ENCODE measurements around the gene CD47. TPM values are rescaled to one million over a fixed set of nuclear protein-coding genes. Genes with fewer than 3 reads are reported as not detected.

The CD47 gene
- total RNA-seq, 1 donor from 2014 or later, result 34.4 TPM

GRCh38 chr3:108086653-108087052, 4.2 kb downstream of the CD47 start:
- H3K27me3 Mint-ChIP-seq (ENCODE audit: low read depth, unreplicated experiment), result peaks cover 1% of the 10 kb centered on the region
- Histone ChIP-seq H3K9me3 (ENCODE audit: insufficient read depth, low read depth, low read length) (no peaks in the 10 kb centered on the region), H3K4me1 (ENCODE audit: insufficient read depth, low read length) (peaks cover 13% of the 10 kb centered on the region), H3K27ac (ENCODE audit: low read depth, low read length) (no peak overlapping the region), H3K4me2 (ENCODE audit: low read length) (no peak overlapping the region), H3K4me3 (ENCODE audit: insufficient read depth, low read depth, low read length) (no peak overlapping the region), H3K9ac (ENCODE audit: low read length) (no peak overlapping the region), H3K79me2 (ENCODE audit: insufficient read depth, low read length) (peaks cover 55% of the 10 kb centered on the region), H2AFZ (ENCODE audit: low read depth, low read length) (no peak overlapping the region), H3K36me3 (ENCODE audit: insufficient read depth, low read length) (peaks cover 3% of the 10 kb centered on the region), H4K20me1 (ENCODE audit: insufficient read depth, low read length) (peaks cover 12% of the 10 kb centered on the region), H3K27me3 (ENCODE audit: insufficient read depth, low read length) (no peaks in the 10 kb centered on the region)
- no peaks in the 10 kb centered on the region for H3K9me3 Mint-ChIP-seq (ENCODE audit: unreplicated experiment)
- FAIRE-seq (no peak), DNase-seq (ENCODE audit: low read depth) (no peak)
- no peaks in the 10 kb centered on the region for H3K36me3 Mint-ChIP-seq (ENCODE audit: low read depth, unreplicated experiment)
- H3K27ac Mint-ChIP-seq (ENCODE audit: unreplicated experiment), result no peak overlapping the region
- no peak for TF ChIP-seq EZH2 (IDR thresholded peaks at IDR 0.05; ENCODE audit: insufficient read depth, low read length)
- no peak for TF ChIP-seq CTCF (IDR thresholded peaks at IDR 0.05; ENCODE audit: insufficient read depth, low read depth, low read length)
- H3K4me3 Mint-ChIP-seq (ENCODE audit: unreplicated experiment), result no peak overlapping the region
- H3K4me1 Mint-ChIP-seq (ENCODE audit: low read depth, unreplicated experiment), result peaks cover 2% of the 10 kb centered on the region

- no peaks in the 10 kb centered on the region for H3K36me3 Mint-ChIP-seq (ENCODE audit: low read depth, unreplicated experiment)
- H3K4me1 ChIP-seq (ENCODE audit: insufficient read depth, low read length), result peaks cover 9% of the 10 kb centered on the region
- peaks cover 2% of the 10 kb centered on the region for H3K4me1 Mint-ChIP-seq (ENCODE audit: low read depth, unreplicated experiment)
- H4K20me1 ChIP-seq (ENCODE audit: insufficient read depth, low read length), result peaks cover 12% of the 10 kb centered on the region
- H3K27ac ChIP-seq (ENCODE audit: low read depth, low read length), result no peak overlapping the region
- H3K27ac Mint-ChIP-seq (ENCODE audit: unreplicated experiment), result no peak overlapping the region
- DNase-seq (ENCODE audit: low read depth), result peak; percentile 14
- no peak for FAIRE-seq
- H3K4me3 ChIP-seq (ENCODE audit: insufficient read depth, low read depth, low read length), result no peak overlapping the region
- no peaks in the 10 kb centered on the region for H3K27me3 ChIP-seq (ENCODE audit: insufficient read depth, low read length)
- no peak overlapping the region for H2AFZ ChIP-seq (ENCODE audit: low read depth, low read length)
- H3K4me2 ChIP-seq (ENCODE audit: low read length), result no peak overlapping the region
- peaks cover 55% of the 10 kb centered on the region for H3K79me2 ChIP-seq (ENCODE audit: insufficient read depth, low read length)
- no peaks in the 10 kb centered on the region for H3K9me3 ChIP-seq (ENCODE audit: insufficient read depth, low read depth, low read length)
- no peaks in the 10 kb centered on the region for H3K27me3 Mint-ChIP-seq (ENCODE audit: low read depth, unreplicated experiment)
- H3K9ac ChIP-seq (ENCODE audit: low read length), result no peak overlapping the region
- H3K4me3 Mint-ChIP-seq (ENCODE audit: unreplicated experiment), result no peak overlapping the region
- H3K9me3 Mint-ChIP-seq (ENCODE audit: unreplicated experiment), result no peaks in the 10 kb centered on the region
- peaks cover 3% of the 10 kb centered on the region for H3K36me3 ChIP-seq (ENCODE audit: insufficient read depth, low read length)
- no peak for TF ChIP-seq EZH2 (IDR thresholded peaks at IDR 0.05; ENCODE audit: insufficient read depth, low read length)
- no peak for TF ChIP-seq CTCF (IDR thresholded peaks at IDR 0.05; ENCODE audit: insufficient read depth, low read depth, low read length)
Measured at GRCh38 chr3:108085810-108086350, 5.0 kb downstream of the CD47 start.

GRCh38 chr3:108085370-108085769, 5.5 kb downstream of the CD47 start:
- Histone ChIP-seq H3K9ac (ENCODE audit: low read length) (no peak overlapping the region), H3K36me3 (ENCODE audit: insufficient read depth, low read length) (peaks cover 3% of the 10 kb centered on the region), H3K79me2 (ENCODE audit: insufficient read depth, low read length) (peaks cover 52% of the 10 kb centered on the region), H2AFZ (ENCODE audit: low read depth, low read length) (no peak overlapping the region), H3K4me2 (ENCODE audit: low read length) (no peak overlapping the region), H3K9me3 (ENCODE audit: insufficient read depth, low read depth, low read length) (no peaks in the 10 kb centered on the region), H3K4me3 (ENCODE audit: insufficient read depth, low read depth, low read length) (no peak overlapping the region), H3K27me3 (ENCODE audit: insufficient read depth, low read length) (no peaks in the 10 kb centered on the region), H3K27ac (ENCODE audit: low read depth, low read length) (no peak overlapping the region), H4K20me1 (ENCODE audit: insufficient read depth, low read length) (peaks cover 12% of the 10 kb centered on the region), H3K4me1 (ENCODE audit: insufficient read depth, low read length) (peaks cover 9% of the 10 kb centered on the region)
- no peaks in the 10 kb centered on the region for H3K36me3 Mint-ChIP-seq (ENCODE audit: low read depth, unreplicated experiment)
- H3K27ac Mint-ChIP-seq (ENCODE audit: unreplicated experiment), result no peak overlapping the region
- DNase-seq (ENCODE audit: low read depth), result no peak
- H3K4me3 Mint-ChIP-seq (ENCODE audit: unreplicated experiment), result no peak overlapping the region
- no peaks in the 10 kb centered on the region for H3K27me3 Mint-ChIP-seq (ENCODE audit: low read depth, unreplicated experiment)
- no peaks in the 10 kb centered on the region for H3K9me3 Mint-ChIP-seq (ENCODE audit: unreplicated experiment)
- FAIRE-seq, result no peak
- TF ChIP-seq EZH2 (IDR thresholded peaks at IDR 0.05; ENCODE audit: insufficient read depth, low read length) (no peak), CTCF (IDR thresholded peaks at IDR 0.05; ENCODE audit: insufficient read depth, low read depth, low read length) (no peak)
- peaks cover 2% of the 10 kb centered on the region for H3K4me1 Mint-ChIP-seq (ENCODE audit: low read depth, unreplicated experiment)

Measured in astrocyte (in vitro differentiated cells and primary cell).